ACC112 (cell line): ENCODE measurements around the gene RERG.
"Not testable (repeated sequence)": the region's sequence is repeated elsewhere in the genome, so short reads cannot be mapped to it uniquely, and the experiment has no call there.

Experiments
- H2AFZ ChIP-seq: fragments of 200-600 bp; sonication (generic); one replicate; pipeline ENCODE4 v1.6.0; 2017; ENCODE audit warnings: antibody characterized with exemption, low read length; ENCODE audit not compliant: unreplicated experiment
- H3K27ac ChIP-seq: fragments of 200-600 bp; sonication (generic); 2 replicates; pipeline ENCODE4 v1.5.1; 2014; ENCODE audit warnings: low read depth, mild to moderate bottlenecking, antibody characterized with exemption, low read length, moderate library complexity
- H3K27me3 ChIP-seq: fragments of 200-600 bp; sonication (generic); 2 replicates; pipeline ENCODE4 v1.6.1; 2014; ENCODE audit warnings: mild to moderate bottlenecking, antibody characterized with exemption, low read length, moderate library complexity, mixed read lengths; ENCODE audit not compliant: insufficient read depth
- H3K36me3 ChIP-seq: fragments of 200-600 bp; sonication (generic); 2 replicates; pipeline ENCODE4 v1.6.1; 2016; ENCODE audit warnings: mild to moderate bottlenecking, antibody characterized with exemption, low read length, moderate library complexity, mixed read lengths; ENCODE audit not compliant: insufficient read depth
- H3K4me1 ChIP-seq: fragments of 200-600 bp; sonication (generic); one replicate; pipeline ENCODE4 v1.6.1; 2016; ENCODE audit warnings: low read length, mixed read lengths; ENCODE audit not compliant: insufficient read depth, unreplicated experiment, control insufficient read depth
- H3K4me3 ChIP-seq: fragments of 200-600 bp; sonication (generic); 2 replicates; pipeline ENCODE4 v1.5.1; 2014; ENCODE audit warnings: mild to moderate bottlenecking, low read depth, low read length
- H3K79me2 ChIP-seq: fragments of 200-600 bp; sonication (generic); one replicate; pipeline ENCODE4 v1.6.0; 2016; ENCODE audit warnings: low read length; ENCODE audit not compliant: control insufficient read depth, unreplicated experiment, insufficient read depth

The RERG gene

GRCh38 chr12:15240898-15241297 is 19.7 kb upstream of the RERG start:
- no peaks in the 10 kb centered on the region for H3K27me3 ChIP-seq

GRCh38 chr12:15234508-15234907 is 13.3 kb upstream of the RERG start:
- H3K79me2 ChIP-seq, result no peaks in the 10 kb centered on the region
- H3K4me1 ChIP-seq, result peaks cover 15% of the 10 kb centered on the region
- no peak overlapping the region for H3K27ac ChIP-seq
- no peaks in the 10 kb centered on the region for H3K27me3 ChIP-seq
- no peak overlapping the region for H3K4me3 ChIP-seq
- H3K36me3 ChIP-seq, result no peaks in the 10 kb centered on the region
- H2AFZ ChIP-seq, result no peak overlapping the region

More at GRCh38 chr12:15240898-15241297, 19.7 kb upstream of the RERG start:
- H3K27ac ChIP-seq, result no peak overlapping the region
- no peaks in the 10 kb centered on the region for H3K79me2 ChIP-seq
- no peak overlapping the region for H2AFZ ChIP-seq
- no peaks in the 10 kb centered on the region for H3K4me1 ChIP-seq
- H3K4me3 ChIP-seq, result no peak overlapping the region
- H3K36me3 ChIP-seq, result no peaks in the 10 kb centered on the region

GRCh38 chr12:15234011-15234410 is 12.8 kb upstream of the RERG start:
- H3K27me3 ChIP-seq, result no peaks in the 10 kb centered on the region
- no peak overlapping the region for H3K4me3 ChIP-seq
- H3K27ac ChIP-seq, result no peak overlapping the region
- H3K36me3 ChIP-seq, result no peaks in the 10 kb centered on the region
- H3K79me2 ChIP-seq, result no peaks in the 10 kb centered on the region
- H2AFZ ChIP-seq, result no peak overlapping the region
- H3K4me1 ChIP-seq, result peaks cover 18% of the 10 kb centered on the region

- no peak overlapping the region for H3K4me3 ChIP-seq
Observed at GRCh38 chr12:15232959-15233358, 11.7 kb upstream of the RERG start.

GRCh38 chr12:15231493-15231892 is 10.3 kb upstream of the RERG start:
- H3K4me3 ChIP-seq, result no peak overlapping the region
- peaks cover 27% of the 10 kb centered on the region for H3K4me1 ChIP-seq
- H3K27ac ChIP-seq, result peak overlapping the region; percentile 79
- no peaks in the 10 kb centered on the region for H3K36me3 ChIP-seq
- no peaks in the 10 kb centered on the region for H3K79me2 ChIP-seq
- no peak overlapping the region for H2AFZ ChIP-seq
- no peaks in the 10 kb centered on the region for H3K27me3 ChIP-seq

More at GRCh38 chr12:15232959-15233358, 11.7 kb upstream of the RERG start:
- no peaks in the 10 kb centered on the region for H3K27me3 ChIP-seq
- no peaks in the 10 kb centered on the region for H3K36me3 ChIP-seq
- H2AFZ ChIP-seq, result no peak overlapping the region
- H3K4me1 ChIP-seq, result peaks cover 18% of the 10 kb centered on the region
- no peaks in the 10 kb centered on the region for H3K79me2 ChIP-seq
- H3K27ac ChIP-seq, result no peak overlapping the region

- Histone ChIP-seq H3K4me3 (no peak overlapping the region), H2AFZ (no peak overlapping the region), H3K27me3 (no peaks in the 10 kb centered on the region), H3K79me2 (no peaks in the 10 kb centered on the region), H3K27ac (peak overlapping the region; percentile 79), H3K36me3 (no peaks in the 10 kb centered on the region), H3K4me1 (peaks cover 28% of the 10 kb centered on the region)
Observed at GRCh38 chr12:15230751-15231150, 9.5 kb upstream of the RERG start.

GRCh38 chr12:15230137-15230536 is 8.9 kb upstream of the RERG start:
- H3K27me3 ChIP-seq, result no peaks in the 10 kb centered on the region
- H2AFZ ChIP-seq, result peak overlapping the region; percentile 5
- H3K79me2 ChIP-seq, result no peaks in the 10 kb centered on the region

GRCh38 chr12:15227004-15227679 is 5.9 kb upstream of the RERG start:
- H2AFZ ChIP-seq, result peak overlapping the region; percentile 77

More at GRCh38 chr12:15230137-15230536, 8.9 kb upstream of the RERG start:
- Histone ChIP-seq H3K4me1 (peaks cover 34% of the 10 kb centered on the region), H3K4me3 (no peak overlapping the region), H3K27ac (peak overlapping the region; percentile 79), H3K36me3 (no peaks in the 10 kb centered on the region)

GRCh38 chr12:15225863-15226218 is 4.6 kb upstream of the RERG start:
- H3K27me3 ChIP-seq, H2AFZ ChIP-seq, H3K79me2 ChIP-seq, H3K4me3 ChIP-seq, H3K36me3 ChIP-seq: not testable (repeated sequence)
- peak overlapping the region; percentile 27; the same call in 1 of the 2 replicates for H3K27ac ChIP-seq
- peaks cover 39% of the 10 kb centered on the region for H3K4me1 ChIP-seq

More at GRCh38 chr12:15227004-15227679, 5.9 kb upstream of the RERG start:
- Histone ChIP-seq H3K4me1 (peaks cover 36% of the 10 kb centered on the region), H3K27ac (peak overlapping the region; percentile 3; the same call in 1 of the 2 replicates), H3K36me3 (no peaks in the 10 kb centered on the region), H3K79me2 (no peaks in the 10 kb centered on the region), H3K4me3 (no peak overlapping the region), H3K27me3 (no peaks in the 10 kb centered on the region)

- Histone ChIP-seq H3K27ac (peak overlapping the region; percentile 27; the same call in 1 of the 2 replicates), H3K4me1 (peaks cover 35% of the 10 kb centered on the region), H3K4me3 (no peak overlapping the region), H3K36me3 (no peaks in the 10 kb centered on the region), H3K27me3 (no peaks in the 10 kb centered on the region), H3K79me2 (no peaks in the 10 kb centered on the region), H2AFZ (no peak overlapping the region)
Observed at GRCh38 chr12:15225136-15225862, 4.1 kb upstream of the RERG start.

GRCh38 chr12:15222219-15222618 is 1.0 kb upstream of the RERG start:
- Histone ChIP-seq H3K27ac (no peak overlapping the region), H3K4me1 (peaks cover 20% of the 10 kb centered on the region), H2AFZ (peak overlapping the region; percentile 51), H3K36me3 (no peaks in the 10 kb centered on the region), H3K4me3 (no peak overlapping the region), H3K27me3 (no peaks in the 10 kb centered on the region), H3K79me2 (no peaks in the 10 kb centered on the region)
